Effector CD8-positive, alpha-beta T cell (primary cell): Measurements from ENCODE around the gene GCNT2.
"Not testable (repeated sequence)": the region's sequence is repeated elsewhere in the genome, so short reads cannot be mapped to it uniquely, and the experiment has no call there.

ENCODE experiments used
- DNase-seq: peaks from one replicate; lab custom pipeline; 2025; lab: John Stamatoyannopoulos, UW
- total RNA-seq, 4 experiments: gene quantifications; one replicate each; lab custom pipeline; 2026; lab: John Stamatoyannopoulos, UW

GCNT2 gene
- 0.68 to 9.1 (median 3.7) reads per million in 4 experiments for total RNA-seq

DNA sequence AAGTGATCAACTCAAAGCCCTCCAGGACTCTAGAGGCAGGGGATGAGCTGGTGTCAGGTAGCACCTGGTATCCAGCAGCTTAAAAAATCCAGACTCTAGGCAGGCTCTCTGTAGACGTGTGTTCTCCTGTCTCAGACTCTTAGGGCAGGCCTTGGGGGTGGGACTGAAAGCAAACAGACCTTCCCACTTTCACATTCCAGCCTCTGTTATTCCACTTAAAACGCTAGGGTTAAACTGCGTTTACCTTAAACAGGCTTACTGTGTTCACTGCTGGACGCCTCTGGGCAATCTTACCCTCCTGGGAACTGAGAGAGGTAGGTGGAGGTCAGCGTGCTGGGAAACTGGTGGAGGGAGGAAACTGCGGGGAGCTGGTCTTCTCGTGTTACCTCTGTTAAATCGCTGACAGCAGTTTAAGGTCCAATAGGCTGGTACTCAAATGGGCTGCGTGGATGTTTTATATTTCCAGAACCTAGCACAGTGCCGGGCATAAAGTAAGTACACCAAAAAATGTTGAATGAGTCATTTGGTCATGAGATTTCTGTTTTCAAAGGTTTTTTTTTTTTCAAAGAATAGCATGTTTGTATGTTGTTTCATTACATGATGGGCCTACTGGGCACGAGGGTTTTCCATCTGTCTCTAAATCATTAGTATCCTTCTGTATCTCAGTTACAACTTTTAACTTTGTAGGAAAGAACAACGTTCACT, at the start of gene GCNT2:
Gene GCNT2, plus strand, starts transcription at position 248 of the 705 bp plus-strand sequence. CDS start 7,561 bp downstream, outside the sequence.
- no peak for DNase-seq

DNA sequence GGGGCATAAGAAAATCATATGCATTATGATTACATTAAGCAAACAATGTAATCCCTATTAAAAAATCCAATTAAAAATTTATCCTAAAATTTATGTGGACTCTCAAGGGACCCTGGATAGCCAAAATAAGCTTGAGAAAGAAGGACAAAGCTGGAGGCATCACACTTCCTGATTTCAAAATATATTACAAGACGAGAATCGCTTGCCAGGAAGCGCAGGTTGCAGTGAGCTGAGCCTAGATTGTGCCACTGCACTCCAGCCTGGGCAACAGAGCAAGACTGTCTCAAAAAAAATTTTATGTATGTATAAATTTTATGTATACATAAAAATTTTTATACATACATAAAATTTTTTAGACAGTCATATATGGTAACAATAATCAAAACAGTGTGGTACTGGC, 48.5 kb upstream of the GCNT2 start:
- DNase-seq = no peak

DNA sequence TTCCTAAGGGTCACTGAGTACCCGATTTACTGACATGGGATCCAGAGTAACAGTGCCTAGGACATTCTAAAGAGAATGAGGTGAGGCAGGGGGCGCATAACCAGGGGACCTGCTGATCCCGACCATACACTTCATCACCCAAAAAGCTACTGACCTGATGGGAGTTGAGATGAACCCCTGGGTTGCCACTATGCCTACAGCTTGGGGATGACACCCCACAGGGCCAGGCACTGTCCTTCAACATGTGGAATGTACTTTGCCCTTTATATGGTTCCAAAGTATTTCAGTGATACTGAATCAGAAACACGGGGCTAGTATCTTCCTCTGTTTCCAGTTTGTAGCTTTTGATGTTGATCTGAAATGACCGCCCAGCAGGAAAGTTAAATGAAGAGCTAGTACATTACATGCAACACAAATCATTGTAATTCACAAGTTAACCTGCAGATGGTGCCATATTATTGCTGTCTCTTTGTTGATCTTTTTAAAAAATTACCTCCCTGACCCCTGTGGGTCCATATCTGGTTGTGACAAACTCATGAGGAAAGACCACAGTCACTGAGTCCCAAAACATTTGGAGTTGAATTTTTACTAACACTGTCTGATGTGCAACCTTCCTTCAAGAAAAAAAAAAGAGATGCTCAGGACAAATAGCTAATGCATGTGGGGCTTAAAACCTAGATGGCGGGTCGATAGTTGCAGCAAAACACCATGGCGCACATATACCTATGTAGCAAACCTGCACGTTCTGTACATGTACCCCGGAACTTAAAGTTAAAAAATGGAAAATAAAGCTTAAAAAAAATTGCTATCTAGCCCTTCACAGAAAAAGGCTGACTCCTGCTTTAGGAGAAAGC, 42.7 kb upstream of the GCNT2 start:
- no peak for DNase-seq

DNA sequence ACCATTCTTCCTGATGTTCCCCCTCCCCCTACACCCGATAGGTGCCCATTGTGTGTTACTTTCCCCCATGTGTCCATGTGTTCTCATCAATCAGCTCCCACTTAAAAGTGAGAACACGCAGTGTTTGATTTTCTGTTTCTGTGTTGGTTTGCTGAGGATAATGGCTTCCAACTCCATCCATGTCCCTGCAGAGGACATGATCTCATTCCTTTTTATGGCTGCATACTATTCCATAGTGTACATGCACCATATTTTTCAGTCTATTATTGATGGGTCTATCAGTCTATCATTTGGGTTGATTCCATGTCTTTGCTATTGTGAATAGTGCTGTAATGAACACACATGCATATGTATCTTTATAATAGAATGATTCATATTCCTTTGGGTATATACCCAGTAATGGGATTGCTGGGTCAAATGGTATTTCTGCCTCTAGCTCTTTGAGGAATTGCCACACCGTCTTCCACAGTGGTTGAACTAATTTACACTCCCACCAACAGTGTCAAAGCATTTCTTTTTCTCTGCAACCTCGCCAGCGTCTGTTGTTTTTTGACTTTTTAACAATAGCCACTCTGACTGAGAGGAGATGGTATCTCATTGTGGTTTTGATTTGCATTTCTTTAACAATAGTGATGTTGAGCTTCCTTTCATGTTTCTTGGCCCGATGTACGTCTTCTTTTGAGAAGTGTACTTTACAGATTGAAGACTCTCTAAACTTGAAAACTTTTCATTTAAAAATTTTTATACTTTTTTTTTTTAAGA, 41.0 kb upstream of the GCNT2 start:
- DNase-seq = no peak

DNA sequence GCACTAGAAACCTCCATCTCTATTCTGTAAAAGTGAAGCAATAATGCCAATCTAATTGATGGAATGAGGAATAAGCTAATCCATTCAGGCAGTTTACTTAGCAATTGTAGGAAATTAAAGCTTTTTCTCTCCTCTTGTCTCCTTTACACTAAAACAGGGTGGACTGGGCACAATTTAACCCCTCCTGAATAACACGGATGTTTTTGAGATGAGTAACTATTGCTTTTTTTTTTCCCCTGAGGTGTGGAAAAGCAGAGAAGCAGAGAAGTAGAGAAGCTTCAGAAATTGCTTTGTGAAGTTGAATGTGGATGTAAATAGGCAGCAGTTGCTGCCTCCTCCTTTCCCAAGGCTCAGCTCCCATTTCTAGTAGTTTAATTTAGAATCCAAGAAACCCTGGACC, 40.0 kb upstream of the GCNT2 start:
- DNase-seq = no peak

DNA sequence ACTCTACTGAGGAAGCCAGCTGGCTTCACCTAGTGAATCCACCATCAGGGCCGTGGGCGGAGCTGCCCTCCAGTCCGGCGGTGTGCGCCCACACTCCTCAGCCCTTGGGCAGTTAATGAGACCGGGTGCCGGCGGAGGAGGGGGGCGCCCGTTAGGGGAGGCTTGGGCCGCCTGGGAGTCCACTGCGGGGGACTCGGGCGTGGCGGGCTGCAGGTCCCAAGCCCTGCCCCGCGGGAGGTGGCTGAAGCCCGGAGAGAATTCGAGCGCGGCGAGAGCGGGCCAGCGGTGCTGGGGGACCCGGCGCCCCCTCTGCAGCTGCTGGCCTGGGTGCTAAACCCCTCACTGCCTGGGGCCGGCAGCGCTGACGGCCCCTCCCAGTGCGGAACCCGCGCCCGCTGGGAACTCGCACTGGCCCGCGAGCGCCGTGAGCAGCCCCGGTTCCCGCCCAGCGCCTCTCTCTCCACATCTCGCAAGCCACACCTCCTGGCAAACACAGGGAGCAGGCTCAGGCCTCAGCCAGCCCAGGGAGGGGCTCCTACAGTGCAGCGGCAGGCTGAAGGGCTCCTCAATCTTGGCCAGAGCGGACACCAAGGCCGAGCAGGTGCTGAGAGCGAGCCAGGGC, 38.4 kb upstream of the GCNT2 start:
- DNase-seq = no peak

DNA sequence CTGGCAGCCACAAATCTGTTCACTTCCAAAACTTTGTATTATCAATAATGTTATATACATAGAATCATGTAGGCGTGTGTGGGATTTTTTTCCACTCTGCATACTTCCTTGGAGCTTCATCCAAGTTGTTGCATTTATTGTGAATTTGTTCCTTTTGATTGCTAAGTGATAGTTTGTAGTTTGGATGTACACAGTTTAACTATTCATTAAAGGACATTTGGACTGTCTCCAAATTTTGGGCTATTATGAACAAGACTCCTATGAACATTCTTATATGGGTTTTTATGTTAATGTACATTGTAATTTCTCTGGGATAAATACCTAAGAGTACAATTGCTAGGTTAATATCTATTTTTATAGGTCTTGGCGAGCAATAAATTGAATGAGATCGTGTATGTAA, 36.2 kb upstream of the GCNT2 start:
- DNase-seq = no peak

DNA sequence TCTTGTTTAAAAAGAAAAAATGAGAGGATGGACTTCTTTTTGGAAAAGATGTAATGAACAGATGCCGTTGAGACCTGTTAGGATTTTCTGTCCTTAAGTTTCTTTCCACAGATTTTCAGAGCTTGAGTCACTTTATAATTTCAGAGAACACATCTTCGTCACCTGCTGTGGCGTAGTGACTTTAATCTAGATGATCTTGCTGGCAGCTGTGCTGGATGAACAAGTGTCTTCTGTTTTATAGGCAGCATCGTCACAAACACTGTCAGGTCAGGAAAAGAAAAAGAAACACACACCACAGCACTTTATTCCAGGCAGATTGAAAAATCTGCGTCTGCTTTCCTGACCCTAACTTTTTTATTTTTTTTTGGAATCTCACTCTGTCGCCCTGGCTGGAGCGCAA, 35.7 kb upstream of the GCNT2 start:
- DNase-seq = no peak

DNA sequence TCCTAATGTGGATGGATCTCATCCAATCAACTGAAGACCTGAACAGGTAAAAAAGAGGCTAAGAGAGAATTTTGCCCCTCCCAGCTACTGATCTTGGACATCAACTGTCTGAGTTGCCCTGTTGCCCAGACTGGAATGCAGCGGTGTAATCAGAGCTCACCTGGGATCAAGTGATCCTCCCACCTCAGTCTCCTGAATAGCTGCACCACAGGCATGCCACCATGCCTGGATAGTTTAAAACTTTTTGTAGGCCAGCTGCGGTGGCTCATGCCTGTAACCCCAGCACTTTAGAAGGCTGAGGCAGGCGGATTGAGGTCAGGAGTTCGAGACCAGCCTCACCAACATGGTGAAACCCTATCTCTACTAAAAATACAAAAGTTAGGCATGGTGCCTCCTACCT, 34.9 kb upstream of the GCNT2 start:
- no peak for DNase-seq

DNA sequence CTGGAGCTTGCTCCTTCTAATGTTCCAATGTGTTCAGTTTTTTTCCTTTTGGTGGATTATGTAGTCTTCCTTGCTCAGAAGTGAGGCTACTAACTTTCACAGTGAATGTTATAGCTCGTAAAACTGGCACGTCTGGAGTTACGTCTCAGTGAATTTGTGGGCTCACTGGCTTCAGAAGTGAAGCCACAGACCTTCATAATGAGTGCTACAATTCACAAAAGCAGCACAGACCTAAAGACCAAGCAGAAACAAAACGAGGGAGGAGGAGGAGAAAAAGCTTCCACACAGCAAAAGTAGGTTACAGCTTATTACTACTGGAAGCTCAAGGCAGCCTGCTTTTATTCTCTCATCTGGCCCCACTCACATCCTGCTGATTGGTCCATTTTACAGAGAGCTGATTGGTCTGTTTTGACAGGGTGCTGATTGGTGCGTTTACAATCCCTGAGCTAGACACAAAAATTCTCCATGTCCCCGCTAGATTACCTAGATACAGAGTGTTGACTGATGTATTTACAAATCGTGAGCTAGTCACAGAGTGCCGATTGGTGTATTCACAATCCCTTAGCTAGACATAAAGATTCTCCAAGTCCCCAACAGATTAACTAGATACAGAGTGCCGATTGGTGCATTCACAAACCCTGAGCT, 34.1 kb upstream of the GCNT2 start:
- DNase-seq = not testable (repeated sequence)

DNA sequence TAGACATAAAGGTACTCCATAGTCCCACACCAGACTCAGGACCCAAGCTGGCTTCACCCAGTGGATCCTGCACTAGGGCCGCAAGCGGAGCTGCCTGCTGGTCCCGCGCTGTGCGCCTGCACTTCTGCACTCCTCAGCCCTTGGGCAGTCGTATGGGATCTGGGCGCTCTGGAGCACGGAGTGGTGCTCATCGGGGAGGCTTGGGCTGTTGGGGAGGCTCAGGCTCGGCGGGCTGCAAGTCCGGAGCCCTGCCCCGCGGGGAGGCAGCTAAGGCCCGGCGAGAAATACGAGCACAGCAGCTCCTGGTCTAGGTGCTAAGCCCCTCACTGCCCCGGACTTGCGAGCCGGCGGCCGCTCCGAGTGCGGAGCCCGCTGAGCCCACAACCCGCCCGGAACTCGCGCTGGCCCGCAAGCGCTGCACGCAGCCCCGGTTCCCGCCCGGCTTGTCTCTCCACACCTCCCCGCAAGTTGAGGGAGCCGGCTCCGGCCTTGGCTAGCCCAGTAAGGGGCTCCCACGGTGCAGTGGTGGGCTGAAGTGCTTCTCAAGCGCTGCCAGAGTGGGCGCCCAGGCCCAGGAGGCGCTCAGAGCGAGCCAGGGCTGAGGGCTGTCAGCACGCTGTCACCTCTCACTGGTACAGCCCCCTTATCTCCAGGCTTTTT, 33.4 kb upstream of the GCNT2 start:
- no peak for DNase-seq

DNA sequence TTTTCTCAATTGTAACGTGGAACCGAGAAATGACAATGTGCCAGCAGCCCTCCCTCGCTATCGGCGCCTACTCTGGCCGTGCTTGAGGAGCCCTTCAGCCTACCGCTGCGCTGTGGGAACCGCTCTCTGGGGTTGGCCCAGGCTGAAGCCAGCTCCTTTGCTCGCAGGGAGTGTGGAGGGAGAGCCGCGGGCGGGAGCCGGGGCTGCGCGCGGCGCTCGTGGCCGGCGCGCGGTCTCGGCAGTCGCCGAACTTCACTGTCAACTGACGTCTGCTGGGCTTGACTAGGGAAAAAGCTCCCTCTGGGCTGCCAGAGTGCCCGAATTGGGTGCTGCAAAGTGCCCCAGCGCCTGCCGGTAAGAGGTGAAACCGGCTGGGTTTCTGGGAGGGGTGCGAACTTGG, 29.7 kb upstream of the GCNT2 start:
- no peak for DNase-seq

DNA sequence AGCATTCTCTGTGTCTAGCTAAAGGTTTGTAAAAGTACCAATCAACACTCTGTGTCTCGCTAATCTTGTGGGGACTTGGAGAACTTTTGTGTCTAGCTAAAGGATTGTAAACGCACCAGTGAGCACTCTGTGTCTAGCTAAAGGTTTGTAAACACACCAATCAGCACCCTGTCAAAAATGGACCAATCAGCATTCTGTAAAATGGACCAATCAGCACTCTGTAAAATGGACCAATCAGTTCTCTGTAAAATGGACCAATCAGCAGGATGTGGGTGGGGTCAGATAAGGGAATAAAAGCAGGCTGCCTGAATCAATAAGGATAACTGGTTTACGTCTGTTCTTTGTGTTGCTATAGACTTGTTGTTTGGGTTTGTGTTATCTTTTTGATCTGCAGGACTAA, 29.2 kb upstream of the GCNT2 start:
- not testable (repeated sequence) for DNase-seq

DNA sequence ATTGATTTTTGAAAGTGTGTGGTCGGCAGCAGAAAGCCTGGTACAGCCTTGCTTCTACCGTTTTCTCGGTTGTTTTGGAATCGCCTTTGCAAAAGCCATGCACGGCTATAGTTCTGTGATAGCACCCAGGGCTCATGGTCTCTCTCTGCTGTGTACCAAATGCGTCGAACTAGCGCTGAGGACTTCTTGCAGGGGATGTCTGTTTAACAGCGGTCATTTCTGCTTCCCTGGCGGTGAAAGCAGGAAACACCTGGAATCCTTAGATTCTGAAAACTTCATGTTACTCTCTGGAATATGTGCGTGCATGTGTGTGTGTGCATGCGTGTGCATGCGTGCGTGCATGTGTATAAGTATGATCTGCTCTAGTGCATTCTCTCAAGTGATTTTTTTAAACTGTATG, 26.1 kb upstream of the GCNT2 start:
- DNase-seq = no peak

DNA sequence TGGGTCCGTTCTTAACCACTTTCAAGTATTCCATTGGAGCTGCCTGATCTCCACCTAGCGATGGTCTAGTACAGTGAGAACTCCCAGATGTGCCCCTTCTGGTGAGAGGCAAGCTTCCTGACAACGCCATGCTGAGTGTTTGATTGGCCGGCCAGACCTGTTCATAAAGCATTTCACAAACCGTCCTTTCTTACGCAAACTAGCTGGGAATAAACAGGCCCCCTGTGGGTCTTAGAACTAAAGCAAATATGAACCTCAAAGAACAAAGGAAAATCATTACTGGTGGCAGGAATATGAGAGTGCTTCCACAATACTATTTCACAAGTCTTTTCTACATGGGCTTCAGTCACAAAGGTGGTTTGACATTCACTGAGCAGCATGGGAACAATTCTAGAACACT, 15.6 kb upstream of the GCNT2 start:
- DNase-seq = no peak

DNA sequence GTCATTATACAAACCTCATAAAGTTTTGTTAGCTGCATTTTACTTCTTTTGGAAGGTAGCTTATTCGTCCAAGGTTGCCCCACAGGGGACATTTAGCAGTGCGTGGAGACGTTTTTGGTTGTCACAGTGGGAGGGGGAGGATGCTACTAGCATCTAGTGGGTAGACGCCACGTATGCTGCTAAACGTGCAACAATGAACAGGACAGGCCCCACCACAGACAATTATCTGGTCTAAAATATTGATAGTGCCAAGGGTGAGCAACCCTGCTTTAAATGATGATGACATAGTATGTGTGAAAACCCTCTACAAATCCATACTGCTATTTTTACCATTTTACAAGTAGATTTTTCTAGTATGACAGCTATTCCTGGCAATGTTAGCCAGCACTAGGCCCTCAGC, 13.9 kb upstream of the GCNT2 start:
- no peak for DNase-seq

DNA sequence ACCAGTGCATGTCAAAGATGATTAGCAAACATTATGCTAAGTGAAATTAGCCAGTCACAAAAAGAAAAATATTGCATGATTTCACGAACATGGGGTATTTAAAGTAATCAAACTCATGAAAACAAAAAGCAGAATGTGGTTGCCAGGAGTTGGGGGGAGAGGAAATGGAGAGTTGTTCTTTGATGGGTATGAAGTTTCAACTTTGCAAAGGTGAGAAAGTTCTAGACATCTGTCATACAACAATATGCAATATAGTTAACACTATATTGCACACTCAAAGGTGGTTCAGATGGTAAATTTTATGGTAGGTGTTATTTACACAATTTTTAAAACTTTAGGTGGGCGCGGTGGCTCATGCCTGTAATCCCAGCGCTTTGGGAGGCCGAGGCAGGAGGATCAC, 13.4 kb upstream of the GCNT2 start:
- no peak for DNase-seq

DNA sequence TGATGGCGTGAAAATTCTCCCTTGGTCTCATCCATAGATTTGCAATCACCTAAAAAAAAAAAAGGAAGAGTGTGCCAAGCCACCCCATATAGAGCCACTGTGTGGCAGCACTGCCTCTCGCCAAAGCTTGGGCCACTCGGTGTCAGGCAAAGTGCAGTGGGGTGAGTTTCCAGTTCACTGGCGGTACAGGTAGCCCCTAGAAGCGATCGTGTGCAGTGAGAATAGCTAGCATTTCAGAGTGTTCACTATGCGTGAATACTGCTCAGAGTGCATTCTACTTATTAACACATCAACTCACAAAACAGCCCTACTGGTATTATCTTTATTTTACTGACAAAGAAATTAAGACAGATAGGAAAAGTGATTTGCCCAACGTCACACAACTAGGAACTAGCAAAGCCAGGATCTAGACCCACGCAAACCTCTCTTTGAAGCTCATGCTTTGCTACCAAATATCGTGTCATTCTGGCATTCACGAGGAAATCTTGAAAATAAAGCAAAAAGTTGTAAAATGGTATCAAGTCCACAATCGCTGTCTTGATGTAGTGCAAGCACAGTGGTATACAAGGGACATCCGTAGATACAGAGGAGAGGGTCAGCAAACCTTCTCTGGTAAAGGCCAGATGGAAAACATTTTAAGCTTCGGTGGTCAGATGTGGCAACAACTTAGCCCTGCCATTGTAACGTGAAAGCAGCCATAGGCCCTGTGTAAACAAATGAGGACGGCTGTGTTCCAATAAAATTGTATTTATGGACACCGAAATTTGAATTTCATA, 10.4 kb upstream of the GCNT2 start:
- peak; percentile 14 for DNase-seq

DNA sequence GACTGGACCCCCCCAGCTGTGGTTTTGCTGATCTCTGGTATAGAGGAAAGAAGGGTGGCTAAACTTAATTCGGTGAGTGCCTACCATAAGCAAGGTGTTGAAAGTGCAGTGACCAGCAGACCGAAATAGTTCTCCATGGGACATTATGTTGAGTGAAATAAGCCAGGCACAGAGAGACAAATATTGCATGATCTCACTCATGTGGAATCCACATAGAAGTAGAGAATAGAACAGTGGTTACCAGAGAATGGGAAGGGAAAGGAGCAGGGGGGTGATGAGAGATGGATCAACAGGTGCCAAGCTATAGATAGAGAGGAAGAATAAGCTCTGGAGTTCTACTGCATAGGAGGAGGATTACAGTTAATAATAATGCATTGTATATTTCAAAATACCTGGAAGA, 9.7 kb upstream of the GCNT2 start:
- DNase-seq = no peak

DNA sequence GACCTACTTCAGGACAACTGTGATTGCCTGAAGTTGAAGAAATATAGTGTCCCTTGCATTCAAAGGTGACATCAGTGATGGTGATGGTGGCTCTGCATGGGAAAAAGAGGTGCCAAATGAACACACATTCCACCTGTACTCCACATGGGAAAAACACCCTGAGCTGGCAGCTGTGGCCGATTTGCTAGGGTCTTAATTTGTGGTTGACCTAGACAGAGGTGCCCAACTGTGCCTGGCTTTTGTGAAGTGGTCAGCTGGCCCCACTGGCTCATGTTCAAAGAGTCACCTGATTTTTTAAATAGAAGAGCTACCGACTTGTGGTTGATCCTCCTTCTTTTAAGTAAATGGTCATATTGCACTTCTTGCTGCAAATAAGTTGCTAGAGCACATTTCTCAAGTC, 7.6 kb upstream of the GCNT2 start:
- no peak for DNase-seq
